HT-29 (cell line): ENCODE results near the gene ACOXL. TPM values are rescaled to one million over a fixed set of nuclear protein-coding genes. Genes with fewer than 3 reads are reported as not detected.

Experiments
- DNase-seq: peaks from one replicate; pipeline ENCODE4 v3.0.0-alpha.2; 2015; ENCODE audit warnings: low spot score
- total RNA-seq: library from RNA; depleted of rRNA; stranded (reverse); fragments of >200 nt; shearing (Covaris generic); gene quantifications from 2 replicates; pipeline ENCODE4 v1.2.3, GENCODE V29; 2014

ACOXL gene
- total RNA-seq, 1 experiment from 2014 or later = 3.9 TPM

GRCh38 chr2:110874453-110875383 is 142.3 kb downstream of the ACOXL start:
- DNase-seq = no peak

- no peak for DNase-seq
Measured at GRCh38 chr2:110875384-110875725, 143.0 kb downstream of the ACOXL start.

GRCh38 chr2:110876167-110876999 is 144.0 kb downstream of the ACOXL start:
- no peak for DNase-seq

- no peak for DNase-seq
Measured at GRCh38 chr2:110877031-110877827, 144.9 kb downstream of the ACOXL start.

- DNase-seq = no peak
Measured at GRCh38 chr2:110878150-110878549, 145.8 kb downstream of the ACOXL start.

- no peak for DNase-seq
Measured at GRCh38 chr2:110881908-110882307, 149.5 kb downstream of the ACOXL start.

- DNase-seq = no peak
Measured at GRCh38 chr2:110883406-110883805, 151.0 kb downstream of the ACOXL start.

- DNase-seq = no peak
Measured at GRCh38 chr2:110885256-110885655, 152.9 kb downstream of the ACOXL start.

- no peak for DNase-seq
Measured at GRCh38 chr2:110886826-110887573, 154.6 kb downstream of the ACOXL start.

GRCh38 chr2:110888411-110888810 is 156.0 kb downstream of the ACOXL start:
- no peak for DNase-seq

- DNase-seq = no peak
Measured at GRCh38 chr2:110891626-110892025, 159.3 kb downstream of the ACOXL start.

- DNase-seq = no peak
Measured at GRCh38 chr2:110896226-110896625, 163.9 kb downstream of the ACOXL start.

GRCh38 chr2:110897966-110898365 is 165.6 kb downstream of the ACOXL start:
- no peak for DNase-seq

- no peak for DNase-seq
Measured at GRCh38 chr2:110900191-110900590, 167.8 kb downstream of the ACOXL start.

- DNase-seq = no peak
Measured at GRCh38 chr2:110903548-110903947, 171.2 kb downstream of the ACOXL start.

GRCh38 chr2:110904116-110904778 is 171.9 kb downstream of the ACOXL start:
- no peak for DNase-seq

GRCh38 chr2:110904779-110905148 is 172.4 kb downstream of the ACOXL start:
- DNase-seq = no peak

GRCh38 chr2:110905217-110905616 is 172.8 kb downstream of the ACOXL start:
- DNase-seq = no peak

- DNase-seq = no peak
Measured at GRCh38 chr2:110906613-110907298, 174.4 kb downstream of the ACOXL start.

GRCh38 chr2:110909501-110909900 is 177.1 kb downstream of the ACOXL start:
- no peak for DNase-seq
